H1 (cell line): ENCODE measurements around the gene RAD51B. TPM values are rescaled to one million over a fixed set of nuclear protein-coding genes. Genes with fewer than 3 reads are reported as not detected.

Experiments used
- ATF2 ChIP-seq: IDR thresholded peaks from 2 replicates; pipeline ENCODE4 v1.6.1; 2012; ENCODE audit warnings: low read length, inconsistent platforms
- CHD1 ChIP-seq: IDR thresholded peaks from 2 replicates; pipeline ENCODE4 v1.6.1; 2012; ENCODE audit warnings: low read depth, low read length, improper control_type of control experiment
- HDAC6 ChIP-seq: IDR thresholded peaks from one replicate; pipeline ENCODE4 v1.7.1; 2012; ENCODE audit warnings: low read depth, mild to moderate bottlenecking, inconsistent platforms, low read length, moderate library complexity
- NANOG ChIP-seq: IDR thresholded peaks from 2 replicates; pipeline ENCODE4 v1.6.1; 2011; ENCODE audit warnings: low read length, low read depth, mild to moderate bottlenecking, inconsistent platforms; ENCODE audit not compliant: insufficient read depth, poor library complexity, severe bottlenecking
- POLR2A ChIP-seq, 2 experiments: IDR thresholded peaks; 1 replicate in 1 of 2; 2 replicates in 1 of 2; pipeline ENCODE4 v1.6.1; 2011; ENCODE audit warnings: low read depth in 2 of 2, low read length in 2 of 2, mild to moderate bottlenecking in 2 of 2; ENCODE audit errors: control extremely low read depth in 1 of 2
- POLR2AphosphoS5 ChIP-seq: IDR thresholded peaks from 2 replicates; pipeline ENCODE4 v1.6.1; 2011; ENCODE audit warnings: low read depth, low read length
- polyA plus RNA-seq, 7 experiments: library from polyadenylated mRNA; depleted of rRNA in 3 of 7; stranded (reverse) in 5 of 7; unstranded in 2 of 7; fragments of >200 nt in 5 of 7; fragments of 200-250 nt in 2 of 7; gene quantifications; 1 replicate in 5 of 7; 2 replicates in 1 of 7; 4 replicates in 1 of 7; pipeline versions ENCODE4 v1.2.1 to v1.2.3, GENCODE V29; 2011 to 2013; ENCODE audit warnings: missing spikeins in 2 of 7, mixed read lengths in 2 of 7
- total RNA-seq: library from RNA; stranded (reverse); fragmentation: NEBNext Ultra II Directional; extraction: Animal tissue kit (Norgen Biotek cat#: 25700); gene quantifications from 2 replicates; pipeline ENCODE4 v1.2.1, GENCODE V29; 2021

Gene RAD51B
- total and polyA plus RNA-seq, 2 of the 8 experiments (the other 6 are each of a cell fraction or from before 2014, with no cell fraction given) = 3.9 to 14.9 TPM

GRCh38 chr14:67798731-67799130 lies 20.8 kb upstream of the RAD51B start (continued):
- no peak for TF ChIP-seq NANOG
- TF ChIP-seq POLR2A (IDR thresholded peaks at IDR 0.05; ENCODE audit: control extremely low read depth in 1 of 2, low read depth in 2 of 2, low read length in 2 of 2) = no peak
- no peak for TF ChIP-seq CHD1
- TF ChIP-seq HDAC6 = no peak
- TF ChIP-seq ATF2 = no peak
- no peak for TF ChIP-seq POLR2AphosphoS5
